ENCODE data around the gene ARL6IP1. TPM values are rescaled to one million over a fixed set of nuclear protein-coding genes. Genes with fewer than 3 reads are reported as not detected.

Gene ARL6IP1
- total RNA-seq, 1 experiment from 2014 or later = 197 TPM

DNA sequence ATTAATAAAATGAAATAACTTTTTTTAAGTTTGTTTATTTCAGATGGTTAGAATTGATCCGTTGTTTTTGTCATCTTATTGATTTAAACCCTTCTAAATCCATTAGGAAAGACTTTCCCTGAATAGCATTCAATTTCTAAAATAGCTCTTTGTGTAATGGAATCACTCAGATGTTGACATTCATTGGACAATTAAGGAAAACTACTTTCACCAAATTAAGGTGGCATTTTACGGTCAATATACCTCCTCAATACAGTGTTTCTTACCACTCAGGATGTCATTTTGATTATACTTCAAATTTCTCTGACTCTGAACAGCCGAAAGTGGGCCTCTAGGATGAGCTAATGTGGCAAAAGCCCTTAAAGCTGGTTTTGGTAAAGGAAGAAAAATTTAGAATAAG, 1.8 kb downstream of the ARL6IP1 start:
- no peak overlapping the region for H3K27ac ChIP-seq (ENCODE audit: insufficient read length, low read depth, low read length)
- no peak overlapping the region for H2BK5ac ChIP-seq (ENCODE audit: insufficient read length, low read length)
- H3K4me1 Mint-ChIP-seq = peaks cover 31 to 34% of the 10 kb centered on the region in 2 experiments
- H2BK12ac ChIP-seq (ENCODE audit: insufficient read length, low read depth, low read length) = no peak overlapping the region
- DNase-seq = no peak
- peak overlapping the region; percentile 91 to 95 for H3K4me3 Mint-ChIP-seq
- no peak overlapping the region for H2BK120ac ChIP-seq (ENCODE audit: low read depth, low read length, poor library complexity, severe bottlenecking)
- peaks cover 10% of the 10 kb centered on the region for H3K23me2 ChIP-seq (ENCODE audit: insufficient read length, low read depth, low read length, poor library complexity, severe bottlenecking)
- no peak overlapping the region for H4K91ac ChIP-seq (ENCODE audit: insufficient read length, low read depth, low read length)
- H4K20me1 ChIP-seq (ENCODE audit: control insufficient read depth, insufficient read depth, insufficient read length) = no peaks in the 10 kb centered on the region
- WGBS (ENCODE audit: extremely low coverage, insufficient read length, low lambda C conversion rate) = no CpG with 5 or more reads among the region's 3 CpGs
- H3K14ac ChIP-seq (ENCODE audit: insufficient read depth, low read length) = no peak overlapping the region
- H3K9me3 ChIP-seq (ENCODE audit: control insufficient read depth, low read depth, low read length) = no peaks in the 10 kb centered on the region
- no peak overlapping the region for H2AFZ ChIP-seq (ENCODE audit: low read length)
- H2BK20ac ChIP-seq (ENCODE audit: low read depth, low read length, poor library complexity, severe bottlenecking) = no peak overlapping the region
- H2BK15ac ChIP-seq (ENCODE audit: low read depth, low read length) = no peak overlapping the region
- H3K23ac ChIP-seq (ENCODE audit: insufficient read length, low read depth, low read length) = no peak overlapping the region
- no peaks in the 10 kb centered on the region for H3K27me3 ChIP-seq (ENCODE audit: insufficient read depth, low read length)
- no peak overlapping the region for H3T11ph ChIP-seq (ENCODE audit: low read length)
- peak overlapping the region; percentile 69 to 75 (median 70); a peak in 3 of 7 replicates for H3K27ac Mint-ChIP-seq
- no peak overlapping the region for H4K5ac ChIP-seq (ENCODE audit: insufficient read length, low read depth, low read length)
- no peak overlapping the region for H2AK5ac ChIP-seq (ENCODE audit: insufficient read length, low read length)
- H3K79me2 ChIP-seq (ENCODE audit: insufficient read depth, low read length) = peaks cover 22% of the 10 kb centered on the region
- no peak overlapping the region for H3K4ac ChIP-seq (ENCODE audit: low read depth, low read length)
- no peak overlapping the region for H4K8ac ChIP-seq (replicated peaks; ENCODE audit: insufficient read length, low read depth, low read length)
- no peaks in the 10 kb centered on the region for H3K4me1 ChIP-seq (ENCODE audit: insufficient read depth, low read length)
- H3K9ac ChIP-seq (ENCODE audit: extremely low read depth, insufficient read length, low read length) = peak overlapping the region; percentile 73
- peak overlapping the region; percentile 93 for H3K4me2 ChIP-seq (ENCODE audit: insufficient read depth, insufficient read length, low read length)
- no peak overlapping the region for H3K18ac ChIP-seq (ENCODE audit: insufficient read length, low read depth, low read length)
- no peak overlapping the region for H3K56ac ChIP-seq (ENCODE audit: insufficient read length, low read depth, low read length)
- H3K79me1 ChIP-seq (ENCODE audit: insufficient read depth, low read depth, low read length, poor library complexity, severe bottlenecking) = no peaks in the 10 kb centered on the region
- no peaks in the 10 kb centered on the region; a peak in 1 of 5 replicates for H3K9me3 Mint-ChIP-seq
- TF ChIP-seq, protein P1, sequence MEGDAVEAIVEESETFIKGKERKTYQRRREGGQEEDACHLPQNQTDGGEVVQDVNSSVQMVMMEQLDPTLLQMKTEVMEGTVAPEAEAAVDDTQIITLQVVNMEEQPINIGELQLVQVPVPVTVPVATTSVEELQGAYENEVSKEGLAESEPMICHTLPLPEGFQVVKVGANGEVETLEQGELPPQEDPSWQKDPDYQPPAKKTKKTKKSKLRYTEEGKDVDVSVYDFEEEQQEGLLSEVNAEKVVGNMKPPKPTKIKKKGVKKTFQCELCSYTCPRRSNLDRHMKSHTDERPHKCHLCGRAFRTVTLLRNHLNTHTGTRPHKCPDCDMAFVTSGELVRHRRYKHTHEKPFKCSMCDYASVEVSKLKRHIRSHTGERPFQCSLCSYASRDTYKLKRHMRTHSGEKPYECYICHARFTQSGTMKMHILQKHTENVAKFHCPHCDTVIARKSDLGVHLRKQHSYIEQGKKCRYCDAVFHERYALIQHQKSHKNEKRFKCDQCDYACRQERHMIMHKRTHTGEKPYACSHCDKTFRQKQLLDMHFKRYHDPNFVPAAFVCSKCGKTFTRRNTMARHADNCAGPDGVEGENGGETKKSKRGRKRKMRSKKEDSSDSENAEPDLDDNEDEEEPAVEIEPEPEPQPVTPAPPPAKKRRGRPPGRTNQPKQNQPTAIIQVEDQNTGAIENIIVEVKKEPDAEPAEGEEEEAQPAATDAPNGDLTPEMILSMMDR (conservative IDR thresholded peaks at IDR 0.05) = no peak
- H3K27me3 Mint-ChIP-seq (ENCODE audit: low read depth) = no peaks in the 10 kb centered on the region
- peaks cover 18 to 52% (median 42%) of the 10 kb centered on the region in 3 experiments for H3K36me3 Mint-ChIP-seq (ENCODE audit: insufficient read depth in 1 of 3, low read depth in 3 of 3)

All from H9 (cell line).